Smooth muscle cell of the brain vasculature (primary cell): ENCODE results near the gene LEFTY2.
"Not testable (repeated sequence)": the region's sequence is repeated elsewhere in the genome, so short reads cannot be mapped to it uniquely, and the experiment has no call there.

Experiments used
- DNase-seq: peaks from one replicate; pipeline ENCODE4 v3.0.0-alpha.2; 2012; ENCODE audit warnings: low read depth, low spot score

The LEFTY2 gene

GRCh38 chr1:225953315-225953714, 12.3 kb upstream of the LEFTY2 start:
- no peak for DNase-seq

DNA sequence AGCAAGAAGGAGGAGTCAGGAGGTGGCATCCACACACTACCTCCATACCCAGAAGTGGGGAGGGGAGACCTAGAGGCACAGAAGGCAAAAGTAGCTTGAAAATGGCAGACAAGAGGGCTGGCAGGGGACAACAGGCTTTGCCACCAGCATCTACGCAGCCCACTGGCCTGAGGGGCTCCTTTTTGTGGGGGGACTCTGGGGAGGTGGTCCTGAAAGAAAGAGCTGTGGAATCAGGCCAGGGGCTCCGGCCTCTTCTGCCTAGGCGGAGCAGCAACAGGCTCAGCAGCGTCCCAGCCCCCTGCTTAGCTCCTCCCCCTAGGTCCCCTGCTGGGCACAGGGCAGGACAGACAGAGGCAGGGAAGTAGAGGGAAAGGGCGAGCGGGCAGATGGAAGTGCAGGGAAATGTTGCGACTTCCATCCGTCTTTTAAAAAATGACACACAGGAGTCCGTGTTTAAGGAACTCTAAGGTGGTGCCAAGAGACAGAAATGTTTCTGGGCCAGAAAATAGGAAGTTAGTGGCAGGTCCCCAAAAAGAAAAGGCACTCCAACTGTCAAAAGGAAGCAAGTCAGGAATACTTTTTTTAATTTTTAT, 10.0 kb upstream of the LEFTY2 start:
- DNase-seq: no peak

- DNase-seq: no peak
These were observed 8.0 kb upstream of the LEFTY2 start for GRCh38 chr1:225949041-225949440.

DNA sequence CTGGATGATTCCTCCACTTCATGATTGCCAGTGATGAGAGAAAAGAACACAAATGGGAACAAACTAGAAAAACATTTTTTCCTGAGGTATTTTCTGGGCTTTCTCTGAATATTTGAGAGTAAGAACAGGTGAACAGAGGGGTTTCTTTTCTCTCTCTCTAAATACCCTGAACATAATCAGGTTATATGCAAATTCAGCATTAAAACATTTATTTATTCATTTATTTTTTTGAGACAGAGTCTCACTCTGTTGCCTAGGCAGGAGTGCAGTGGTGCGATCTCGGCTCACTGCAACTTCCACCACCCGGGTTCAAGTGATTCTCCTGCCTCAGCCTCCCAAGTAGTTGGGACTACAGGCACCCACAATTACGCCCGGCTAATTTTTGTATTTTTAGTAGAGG, 5.8 kb upstream of the LEFTY2 start:
- no peak for DNase-seq

- DNase-seq: no peak
These were observed 5.1 kb upstream of the LEFTY2 start for GRCh38 chr1:225946082-225946620.

DNA sequence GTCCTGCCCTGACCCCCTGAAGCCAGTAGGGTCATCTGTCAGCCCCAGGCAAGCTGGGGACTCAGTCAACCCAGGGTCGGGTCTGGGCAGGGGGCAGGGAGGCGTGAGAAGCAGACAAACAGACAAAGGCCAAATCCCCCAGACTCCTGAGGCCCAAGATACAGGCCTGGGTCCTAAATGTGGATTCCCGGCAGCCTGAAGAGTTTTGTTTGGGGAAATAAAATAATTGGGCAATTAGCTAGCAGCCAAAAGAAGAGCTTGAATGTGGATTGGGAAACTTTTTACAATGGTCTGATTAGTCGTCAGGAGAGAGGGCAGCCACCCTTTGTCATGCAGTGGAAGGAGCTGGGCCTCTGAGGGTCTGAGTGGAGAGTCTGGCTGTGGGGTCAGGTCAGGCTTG, 4.5 kb upstream of the LEFTY2 start:
- DNase-seq: no peak

DNA sequence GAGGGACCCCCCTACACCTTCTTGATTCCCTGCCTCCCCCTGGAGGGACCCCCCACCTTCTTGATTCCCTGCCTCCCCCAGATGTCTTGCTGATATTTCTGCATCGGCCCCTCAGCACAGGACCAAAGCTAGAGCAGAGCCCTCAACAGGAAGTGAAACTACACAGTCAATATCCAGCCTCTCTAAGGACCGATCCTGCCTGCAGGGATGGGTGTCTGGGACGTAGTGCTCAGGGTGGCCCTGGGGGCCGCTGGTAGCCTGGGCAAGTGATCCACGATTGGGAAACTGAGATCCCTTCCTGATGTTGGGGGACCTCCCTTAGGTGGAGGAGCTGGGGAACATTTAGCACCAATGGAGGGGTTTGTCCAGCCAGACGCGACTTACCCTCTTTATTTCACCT, 3.9 kb upstream of the LEFTY2 start:
- no peak for DNase-seq

DNA sequence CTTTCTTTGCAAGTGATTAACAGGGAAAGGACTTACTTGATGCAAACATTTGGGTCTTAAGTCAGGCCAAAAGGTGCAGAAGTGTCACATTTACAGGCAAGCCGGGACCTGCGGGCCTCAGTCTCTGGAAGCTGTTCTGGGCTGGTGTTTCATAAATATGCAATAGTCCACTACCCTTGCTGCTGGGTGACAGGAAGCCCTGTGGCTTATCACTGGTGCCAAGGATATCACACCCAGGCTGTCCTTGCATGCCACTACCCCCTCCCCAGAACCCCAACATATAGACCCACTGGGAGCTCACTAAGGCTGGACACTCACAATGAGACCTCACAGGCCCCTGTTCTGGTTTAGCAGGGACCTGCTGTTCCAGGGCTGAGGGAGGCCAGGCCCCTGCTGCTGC, 3.4 kb upstream of the LEFTY2 start:
- DNase-seq: no peak

GRCh38 chr1:225943582-225943981, 2.6 kb upstream of the LEFTY2 start:
- no peak for DNase-seq

DNA sequence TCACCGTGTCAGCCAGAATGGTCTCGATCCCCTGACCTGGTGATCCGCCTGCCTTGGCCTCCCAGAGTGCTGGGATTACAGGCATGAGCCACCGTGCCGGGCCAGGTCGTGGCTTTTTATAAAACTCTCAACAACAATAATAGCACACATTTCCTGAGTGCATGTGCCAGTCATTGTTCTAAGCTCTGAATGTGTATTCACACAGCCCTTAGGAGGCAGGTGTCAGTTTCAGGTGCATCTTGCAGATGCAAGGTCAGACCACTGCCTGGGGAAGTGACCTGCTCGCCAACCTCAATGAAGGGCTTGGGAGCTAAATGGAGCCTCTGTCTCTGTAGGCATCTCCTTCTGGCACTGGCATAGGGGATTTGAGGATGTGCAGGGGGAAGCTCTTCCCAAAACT, 1.6 kb upstream of the LEFTY2 start:
- DNase-seq: no peak

DNA sequence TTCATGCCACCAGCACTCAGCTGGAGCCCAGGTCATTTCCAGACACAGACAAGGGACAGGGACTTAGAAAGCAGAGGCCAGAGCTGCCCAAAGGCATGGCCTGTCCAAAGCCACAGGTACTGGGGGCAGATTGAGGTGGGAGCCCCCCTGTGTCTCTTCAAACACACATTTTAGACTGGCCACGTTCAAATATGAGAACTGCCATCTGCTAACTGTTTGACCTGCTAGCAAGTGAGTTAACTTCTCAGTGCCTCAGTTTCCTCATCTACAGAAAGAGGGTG, 862 bp upstream of the LEFTY2 start:
- no peak for DNase-seq

GRCh38 chr1:225940385-225941151, 452 bp downstream of the LEFTY2 start:
- no peak for DNase-seq

GRCh38 chr1:225939939-225940310, 1.1 kb downstream of the LEFTY2 start:
- not testable (repeated sequence) for DNase-seq

- not testable (repeated sequence) for DNase-seq
These were observed 1.7 kb downstream of the LEFTY2 start for GRCh38 chr1:225939097-225939938.

- no peak for DNase-seq
These were observed 3.7 kb downstream of the LEFTY2 start for GRCh38 chr1:225937048-225937968.

DNA sequence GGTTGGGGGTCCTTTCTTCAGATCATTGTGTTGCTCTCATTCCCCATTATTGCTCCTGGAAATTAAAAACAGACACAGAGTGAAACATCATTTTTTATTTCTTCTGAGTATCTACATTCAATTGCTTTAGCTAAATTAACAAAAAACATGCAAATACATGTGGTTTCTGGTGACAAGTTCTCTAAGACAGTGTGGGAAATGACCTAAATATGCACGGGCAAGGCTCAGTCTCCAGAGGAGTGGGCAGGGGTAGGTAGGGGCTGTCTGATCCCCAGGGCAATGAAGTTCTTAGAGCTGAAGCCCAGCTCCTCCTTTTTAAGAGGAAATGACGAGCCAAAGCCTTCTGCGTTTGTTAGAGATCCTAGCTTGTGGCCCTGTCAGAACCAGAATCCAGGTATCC, 4.5 kb downstream of the LEFTY2 start:
- no peak for DNase-seq

DNA sequence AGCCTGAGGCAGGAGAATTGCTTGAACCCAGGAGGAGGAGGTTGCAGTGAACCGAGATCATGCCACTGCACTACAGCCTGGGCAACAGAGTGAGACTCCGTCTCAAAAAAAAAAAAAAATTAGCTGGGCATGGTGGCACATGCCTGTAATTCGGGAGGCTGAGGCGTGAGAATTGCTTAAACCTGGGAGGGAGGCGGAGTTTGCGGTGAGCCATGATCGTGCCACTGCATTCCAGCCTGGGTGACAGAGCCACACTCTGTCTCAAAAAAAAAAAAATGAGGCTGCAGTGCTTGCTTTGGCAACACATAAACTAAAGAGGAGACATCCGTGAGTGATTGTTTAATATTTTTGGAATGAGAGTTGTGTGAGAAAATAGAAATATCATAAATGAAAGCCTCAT, 4.9 kb downstream of the LEFTY2 start:
- DNase-seq: not testable (repeated sequence)

- DNase-seq: no peak
These were observed 6.3 kb downstream of the LEFTY2 start for GRCh38 chr1:225934711-225935110.

DNA sequence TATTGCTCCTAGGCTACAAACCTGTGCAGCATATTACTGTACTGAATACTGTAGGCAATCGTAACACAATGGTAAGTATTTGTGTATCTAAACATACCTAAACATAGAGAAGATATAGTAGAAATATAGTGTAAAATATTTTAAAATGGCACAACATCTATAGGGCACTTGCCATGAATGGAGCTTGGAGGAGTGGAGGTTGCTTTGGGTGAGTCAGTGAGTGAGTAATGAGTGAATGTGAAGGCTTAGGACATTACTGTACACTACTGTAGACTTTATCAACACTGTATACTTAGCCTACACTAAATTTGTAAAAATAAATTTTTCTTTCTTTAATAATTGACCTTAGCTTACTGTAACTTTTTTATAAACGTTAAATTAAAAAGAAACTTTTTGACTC, 7.9 kb downstream of the LEFTY2 start:
- DNase-seq: no peak

- DNase-seq: no peak
These were observed 9.5 kb downstream of the LEFTY2 start for GRCh38 chr1:225931270-225932136.

GRCh38 chr1:225930566-225930965, 10.5 kb downstream of the LEFTY2 start:
- no peak for DNase-seq
